HG02970 (cell line): ENCODE data around the gene ATP8B3.
"Not testable (repeated sequence)": the region's sequence is repeated elsewhere in the genome, so short reads cannot be mapped to it uniquely, and the experiment has no call there.

Source experiments
- ATAC-seq: cut with Tn5 transposase; IDR thresholded peaks from one replicate; pipeline ENCODE4 v1.9.1; 2021; ENCODE audit warnings: mild to moderate bottlenecking, moderate library complexity, moderate number of reproducible peaks; ENCODE audit not compliant: unreplicated experiment, low FRiP score

Gene ATP8B3

DNA sequence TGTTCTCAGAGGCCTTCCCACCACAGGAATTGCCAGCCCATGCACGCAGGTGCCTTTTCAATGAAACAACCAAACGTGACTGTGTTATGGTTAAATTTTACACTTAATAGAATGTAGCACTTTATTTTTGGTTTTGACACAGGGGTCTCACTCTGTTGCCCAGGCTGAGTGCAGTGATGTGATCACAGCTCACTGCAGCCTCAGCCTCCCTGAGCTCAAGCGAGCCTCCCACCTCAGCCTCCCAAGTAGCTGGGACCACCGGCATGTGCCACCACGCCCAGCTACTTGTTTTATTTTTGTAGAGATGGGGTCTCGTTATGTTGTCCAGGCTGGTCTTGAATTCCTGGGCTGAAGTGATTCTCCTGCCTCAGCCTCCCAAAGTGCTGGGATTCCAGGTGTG, 7.2 kb downstream of the ATP8B3 start:
- no peak for ATAC-seq

DNA sequence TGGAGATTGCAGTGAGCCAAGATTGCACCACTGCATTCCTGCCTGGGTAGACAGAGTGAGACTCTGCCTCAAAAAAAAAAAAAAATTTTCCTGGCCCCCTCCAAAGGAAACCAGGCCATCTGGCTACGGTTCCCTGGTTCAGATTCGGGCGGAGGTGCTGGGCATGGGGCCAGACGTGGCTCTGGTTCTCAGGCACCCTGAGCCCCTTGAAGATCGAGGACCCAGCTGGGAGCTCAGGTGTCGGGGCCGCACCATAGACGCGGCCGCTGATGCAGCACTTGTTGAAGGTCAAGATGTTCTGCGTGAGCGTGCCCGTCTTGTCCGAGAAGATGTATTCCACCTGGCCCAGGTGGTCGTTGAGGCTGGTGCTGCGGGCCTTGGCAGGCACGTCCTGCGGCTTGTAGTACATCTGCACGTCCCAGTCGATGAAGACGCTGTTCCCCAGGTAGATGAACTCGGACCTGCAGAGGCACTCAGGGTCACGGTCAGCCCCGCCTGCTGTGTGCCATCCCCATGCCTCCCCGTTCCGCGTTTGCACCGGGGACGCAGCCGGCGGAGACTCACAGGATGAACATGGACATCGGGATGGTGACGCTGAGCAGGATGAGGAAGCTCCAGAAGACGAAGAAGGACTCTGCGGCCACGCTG, 12.3 kb downstream of the ATP8B3 start:
- no peak for ATAC-seq

DNA sequence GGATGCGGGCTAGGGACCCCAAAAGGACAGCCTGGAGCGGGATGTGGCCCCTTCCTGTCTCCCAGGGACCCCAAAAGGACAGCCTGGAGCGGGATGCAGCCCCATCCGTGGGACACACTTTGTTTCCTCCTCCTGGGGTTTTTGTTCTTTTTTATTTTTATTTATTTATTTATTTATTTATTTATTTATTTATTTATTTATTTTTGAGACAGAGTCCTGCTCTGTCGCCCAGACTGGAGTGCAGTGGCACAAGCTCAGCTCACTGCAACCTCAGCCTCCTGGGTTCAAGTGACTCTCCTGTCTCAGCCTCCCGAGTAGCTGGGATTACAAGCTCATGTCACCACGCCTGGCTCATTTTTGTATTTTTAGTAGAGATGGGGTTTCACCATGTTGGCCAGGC, 14.8 kb downstream of the ATP8B3 start:
- ATAC-seq = not testable (repeated sequence)

DNA sequence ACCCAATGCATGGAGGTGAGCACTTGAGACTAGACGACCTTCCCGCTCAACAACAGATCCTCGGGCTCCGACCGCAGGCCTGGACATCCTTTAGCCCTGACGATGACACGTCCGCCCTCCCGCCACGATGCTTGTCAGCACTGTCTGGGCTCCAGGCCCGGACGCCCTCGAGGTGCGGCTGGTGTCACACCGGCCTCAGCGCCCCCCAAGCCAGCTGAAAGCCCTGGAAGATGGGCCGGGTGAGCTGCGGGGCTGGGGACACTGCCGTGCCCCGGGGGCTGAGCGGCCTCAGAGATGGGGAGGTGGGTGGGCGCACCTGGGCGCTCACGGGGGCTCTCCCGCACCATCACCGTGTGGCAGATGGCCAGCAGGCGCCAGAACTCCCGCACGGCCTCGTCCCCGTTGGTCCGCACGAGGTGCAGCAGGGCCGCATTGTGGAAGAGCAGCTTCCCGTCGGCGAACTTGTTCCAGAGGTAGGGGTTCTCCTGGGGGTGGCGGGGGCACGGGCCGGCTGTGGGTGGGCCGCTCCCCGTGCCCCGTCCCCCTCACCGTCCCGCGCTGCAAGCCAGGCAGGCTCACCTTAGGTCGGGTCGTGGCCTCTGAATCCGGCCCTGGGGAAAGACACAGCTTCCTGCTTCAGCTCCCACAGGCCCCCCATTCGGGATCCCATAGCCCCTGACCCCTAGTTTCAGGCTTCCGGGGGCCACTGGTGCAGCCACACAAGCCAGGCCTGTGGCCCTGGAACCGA, 15.5 kb downstream of the ATP8B3 start:
- ATAC-seq = no peak

DNA sequence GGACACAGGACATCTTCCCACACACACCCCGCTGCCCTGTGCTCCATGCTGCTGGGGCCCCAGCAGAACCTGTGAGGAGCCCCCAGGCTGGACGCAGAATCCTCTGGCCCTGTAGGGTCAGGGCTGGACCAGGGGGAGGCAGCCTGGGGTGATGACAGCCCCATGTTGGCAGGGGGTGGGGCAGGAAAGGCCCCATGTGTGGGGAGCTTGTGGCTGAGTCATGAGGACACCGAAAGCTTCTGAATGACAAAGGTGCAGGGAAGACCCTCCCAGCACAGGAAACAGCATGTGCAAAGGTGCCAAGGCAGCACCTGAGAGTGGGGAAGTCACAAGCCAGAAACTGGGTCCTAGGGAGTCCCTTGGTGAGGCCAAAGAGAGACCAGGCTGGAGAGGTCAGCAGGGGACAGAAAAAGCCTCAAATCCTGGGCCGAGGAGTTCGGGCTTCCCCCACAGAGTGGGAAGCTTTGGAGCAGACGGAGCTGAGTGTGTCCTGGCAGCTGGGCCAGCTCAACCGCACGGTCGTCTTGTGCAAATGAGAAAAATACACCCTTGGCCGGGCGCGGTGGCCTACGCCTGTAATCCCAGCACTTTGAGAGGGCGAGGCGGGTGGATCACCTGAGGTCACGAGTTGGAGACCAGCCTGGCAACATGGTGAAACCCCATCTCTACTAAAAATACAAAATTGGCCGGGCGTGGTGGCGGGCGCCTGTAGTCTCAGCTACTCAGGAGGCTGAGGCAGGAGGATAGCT, 17.5 kb downstream of the ATP8B3 start:
- no peak for ATAC-seq

DNA sequence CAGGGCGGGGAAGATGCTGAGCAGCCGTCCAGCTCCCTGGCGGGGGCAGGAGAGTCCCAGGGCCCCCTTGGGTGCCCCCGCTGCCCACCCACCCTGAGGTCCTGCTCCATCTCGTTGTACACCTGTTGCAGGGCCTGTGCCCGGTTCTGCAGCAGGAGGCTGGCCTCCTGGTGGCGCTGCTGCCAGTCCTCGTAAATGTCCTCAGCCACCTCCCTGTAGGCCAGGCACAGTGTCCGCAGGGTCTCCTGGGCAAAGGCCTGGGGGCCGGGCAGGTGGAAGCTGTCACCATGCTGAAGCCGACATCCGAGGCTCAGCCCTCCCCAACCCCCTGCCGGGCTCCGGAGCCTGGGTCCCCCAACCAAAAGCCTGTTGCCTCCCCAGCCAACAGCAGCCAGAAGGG, 20.2 kb downstream of the ATP8B3 start:
- no peak for ATAC-seq

DNA sequence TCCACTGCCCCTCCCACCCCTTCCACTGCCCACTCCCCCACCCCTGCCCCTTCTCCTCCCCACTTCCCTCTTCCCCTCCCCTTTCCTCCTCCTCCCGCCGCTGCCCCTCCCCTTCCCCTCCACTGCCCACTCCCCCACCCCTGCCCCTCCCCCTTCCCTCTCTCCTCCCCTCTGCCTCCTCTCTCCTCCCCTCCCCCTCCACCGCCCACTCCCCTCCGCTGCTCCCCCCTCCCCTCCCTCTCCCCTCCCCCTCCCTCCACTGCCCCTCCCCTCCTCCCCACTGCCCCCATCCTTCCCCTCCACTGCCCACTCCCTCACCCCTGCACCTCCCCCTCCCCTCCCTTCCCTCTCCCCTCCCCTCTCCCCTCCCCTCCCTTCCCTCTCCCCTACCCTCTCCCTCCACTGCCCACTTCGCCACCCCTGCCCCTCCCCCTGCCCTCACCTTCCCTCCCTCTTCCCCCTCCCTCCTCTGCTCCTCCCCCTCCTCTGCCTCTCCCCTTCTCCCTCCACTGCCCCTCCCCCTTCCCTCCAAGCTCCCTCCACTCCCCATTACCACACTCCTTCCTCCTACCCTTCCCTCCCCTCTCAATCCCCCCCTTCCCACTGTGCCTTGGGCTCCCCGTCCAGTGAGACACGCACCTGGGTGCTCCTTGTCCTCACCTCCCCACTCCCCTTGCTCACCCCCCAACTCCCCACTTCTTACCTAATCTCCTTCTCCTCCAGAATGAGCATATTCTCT, 21.9 kb downstream of the ATP8B3 start:
- ATAC-seq = no peak

DNA sequence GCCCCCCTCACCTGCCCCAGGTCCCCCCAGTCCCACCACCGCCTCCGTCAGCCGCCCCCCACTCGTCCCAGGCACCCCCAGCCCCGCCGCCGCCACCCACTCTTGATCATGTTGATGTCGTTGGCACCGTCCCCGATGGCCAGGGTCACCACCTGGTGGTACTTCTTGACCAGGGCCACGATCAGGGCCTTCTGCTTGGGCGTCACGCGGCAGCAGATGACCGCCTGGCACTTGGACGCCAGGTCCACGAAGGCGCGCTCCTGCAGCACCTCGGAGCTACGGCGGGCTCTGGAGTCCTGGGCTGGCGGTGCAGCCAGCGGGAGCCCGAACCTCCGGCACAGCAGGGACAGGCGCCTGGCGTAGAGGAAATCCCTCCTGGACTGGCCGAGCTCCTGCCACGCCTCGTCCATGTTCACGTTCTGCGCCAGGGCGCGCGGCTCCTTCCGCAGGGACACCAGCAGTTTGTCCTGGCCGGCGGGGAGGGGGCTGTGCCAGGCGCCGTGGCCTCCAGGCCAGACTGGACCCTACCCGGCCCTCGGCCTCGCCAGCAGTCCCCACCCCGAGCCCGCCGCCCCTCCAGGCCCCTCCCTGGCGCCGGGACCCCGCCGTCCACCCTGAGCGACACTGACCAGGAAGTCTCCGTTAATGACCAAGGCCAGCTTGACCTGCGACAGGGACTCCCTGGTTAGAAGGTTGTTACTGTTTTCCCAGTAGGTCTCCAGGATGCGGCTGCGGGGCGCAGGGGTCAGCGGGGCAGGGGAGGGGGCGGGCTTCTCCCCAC, 22.6 kb downstream of the ATP8B3 start:
- no peak for ATAC-seq

DNA sequence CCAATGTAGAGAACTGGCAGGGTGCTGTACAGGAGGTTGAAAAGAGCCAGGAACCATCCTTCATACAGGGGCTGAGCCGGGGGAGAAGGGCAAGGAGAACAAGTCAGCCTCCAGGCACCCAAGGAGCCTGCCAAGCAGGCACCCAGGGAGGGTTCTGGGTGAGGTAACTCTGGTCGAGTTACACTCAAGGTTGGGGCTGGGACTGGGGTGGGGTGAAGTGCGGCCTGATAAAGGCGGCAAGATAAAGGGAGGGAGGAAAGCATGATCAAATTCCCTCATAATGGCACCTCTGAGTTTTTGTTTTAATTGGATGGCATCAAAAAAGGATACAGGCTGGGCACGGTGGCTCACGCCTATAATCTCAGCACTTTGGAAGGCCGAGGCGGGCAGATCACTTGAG, 25.0 kb downstream of the ATP8B3 start:
- no peak for ATAC-seq

DNA sequence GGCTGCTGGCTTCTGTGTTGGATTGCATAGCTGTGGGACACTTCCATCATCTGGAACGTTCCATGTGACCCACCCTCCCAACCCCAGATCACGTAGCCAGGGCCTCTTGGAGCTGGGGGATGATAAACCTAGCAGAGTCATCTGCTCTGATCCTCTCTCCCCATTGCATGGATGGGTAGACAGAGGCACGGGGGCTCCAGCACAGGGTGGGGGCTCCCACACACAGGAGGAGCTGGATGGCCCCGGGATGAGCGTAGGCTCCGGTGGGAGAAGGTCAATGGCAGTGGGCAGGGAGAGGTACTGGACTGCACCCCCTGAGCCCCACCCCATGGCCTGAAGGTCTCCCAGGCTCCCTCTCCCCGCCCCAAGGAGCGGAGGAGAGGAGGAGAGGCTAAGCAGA, 25.4 kb downstream of the ATP8B3 start:
- no peak for ATAC-seq

DNA sequence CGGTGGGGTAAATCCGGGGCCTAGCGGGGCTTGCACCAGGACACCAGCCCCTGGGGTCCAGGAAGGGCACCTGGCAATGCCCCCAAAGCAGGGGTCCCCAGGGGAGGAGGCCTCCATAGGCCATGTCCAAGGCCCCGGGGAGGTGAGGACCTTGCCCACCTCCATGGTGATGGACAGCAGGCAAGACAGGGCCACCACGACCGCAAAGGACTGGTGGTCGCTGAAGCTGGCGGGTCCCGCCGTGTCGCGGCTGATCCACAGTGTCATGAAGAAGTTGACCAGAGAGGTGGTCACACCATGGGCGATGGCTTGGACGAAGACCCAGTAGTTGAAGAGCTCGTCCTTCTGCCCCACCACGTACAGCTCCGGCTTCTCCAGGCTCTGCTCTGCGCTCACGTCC, 26.8 kb downstream of the ATP8B3 start:
- no peak for ATAC-seq

DNA sequence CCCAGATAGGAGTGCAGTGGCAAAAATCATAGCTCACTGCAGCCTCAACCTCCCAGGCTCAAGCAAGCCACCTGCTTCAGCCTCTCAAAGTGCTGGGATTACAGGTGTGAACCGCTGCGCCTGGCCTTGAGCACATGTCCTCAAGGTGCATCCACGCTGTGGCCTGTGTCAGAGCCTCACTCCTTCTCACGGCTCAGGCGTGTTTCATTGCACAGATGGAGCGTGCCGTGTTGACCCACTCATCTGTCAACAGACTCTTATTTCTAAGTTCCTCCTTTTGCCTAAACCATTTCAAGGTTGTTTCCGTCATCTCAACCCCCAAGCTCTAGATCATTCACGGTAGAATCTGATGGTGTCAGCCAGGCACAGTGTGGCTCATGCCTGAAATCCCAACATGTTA, 28.2 kb downstream of the ATP8B3 start:
- ATAC-seq = no peak

DNA sequence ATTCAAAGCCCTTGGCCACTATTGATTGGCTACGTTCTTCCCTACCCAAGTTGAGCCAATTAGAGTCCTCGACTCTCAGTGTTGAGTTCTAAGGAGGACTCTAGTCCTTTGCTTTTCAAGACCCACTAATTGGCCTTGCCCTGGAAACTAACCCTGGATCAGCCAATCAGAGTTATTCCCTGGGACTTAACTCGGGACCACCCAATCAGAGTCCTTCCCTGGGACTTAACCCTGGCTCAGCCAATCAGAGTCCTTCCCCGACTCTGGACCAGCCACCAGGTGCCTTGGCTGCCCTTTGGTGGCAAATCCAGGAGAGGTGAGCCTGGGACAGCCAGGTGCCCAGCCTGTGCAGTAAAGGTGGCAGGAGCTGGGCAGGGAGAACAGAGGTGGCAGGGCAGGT, 28.7 kb downstream of the ATP8B3 start:
- ATAC-seq = no peak

DNA sequence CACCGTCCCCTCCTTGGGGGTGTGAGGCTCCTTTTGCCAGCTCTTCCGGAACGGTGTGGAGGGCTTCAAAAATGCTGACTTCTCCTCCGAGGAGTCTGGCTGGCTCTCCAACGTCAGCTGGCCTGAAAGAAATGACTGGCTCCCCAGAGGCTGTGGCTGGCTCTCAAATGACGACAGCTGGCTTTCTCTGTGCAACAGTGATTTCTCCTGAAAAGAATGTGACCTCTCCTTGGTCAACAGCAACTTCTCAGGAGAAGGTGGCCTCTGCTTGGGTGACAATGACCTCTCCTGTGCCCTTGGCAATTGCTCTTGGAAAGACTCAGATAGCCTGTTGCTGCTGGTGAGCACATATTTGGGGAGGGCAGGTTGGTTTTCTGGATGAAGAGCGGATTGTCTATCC, 29.6 kb downstream of the ATP8B3 start:
- no peak for ATAC-seq

DNA sequence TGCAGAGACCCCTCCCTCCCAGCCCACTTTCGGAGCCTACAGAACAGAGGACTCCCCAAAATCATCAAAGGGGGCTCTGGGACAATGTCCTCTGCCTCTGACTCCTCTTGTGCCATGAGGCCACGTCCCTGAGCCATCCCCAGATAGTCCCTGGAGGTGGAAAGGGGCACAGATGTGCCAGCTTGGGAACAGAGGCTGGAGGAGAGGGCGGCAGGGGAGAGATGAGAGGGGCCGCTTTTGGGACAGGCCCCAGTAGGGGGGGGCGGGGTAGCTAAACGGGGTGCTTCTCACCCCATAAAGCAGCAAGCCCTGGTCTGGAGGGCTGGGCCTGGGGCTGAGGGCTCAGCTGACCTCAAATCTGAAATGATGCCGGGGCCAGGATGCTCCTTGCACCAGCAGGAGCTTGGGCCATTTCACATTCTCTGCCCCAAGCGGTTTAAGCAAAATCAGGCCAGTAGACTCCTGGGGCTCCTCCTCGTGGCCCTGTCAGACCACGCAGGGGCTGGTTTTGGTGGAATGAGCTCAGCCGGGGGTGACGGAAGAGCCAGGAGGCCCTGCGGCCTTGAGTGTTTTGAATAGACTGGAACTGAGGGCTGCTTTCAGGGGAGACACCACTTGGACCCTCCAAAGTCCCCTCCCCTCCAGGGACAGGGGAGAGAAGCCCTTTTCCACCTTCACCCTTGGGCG, 31.7 kb downstream of the ATP8B3 start:
- no peak for ATAC-seq

DNA sequence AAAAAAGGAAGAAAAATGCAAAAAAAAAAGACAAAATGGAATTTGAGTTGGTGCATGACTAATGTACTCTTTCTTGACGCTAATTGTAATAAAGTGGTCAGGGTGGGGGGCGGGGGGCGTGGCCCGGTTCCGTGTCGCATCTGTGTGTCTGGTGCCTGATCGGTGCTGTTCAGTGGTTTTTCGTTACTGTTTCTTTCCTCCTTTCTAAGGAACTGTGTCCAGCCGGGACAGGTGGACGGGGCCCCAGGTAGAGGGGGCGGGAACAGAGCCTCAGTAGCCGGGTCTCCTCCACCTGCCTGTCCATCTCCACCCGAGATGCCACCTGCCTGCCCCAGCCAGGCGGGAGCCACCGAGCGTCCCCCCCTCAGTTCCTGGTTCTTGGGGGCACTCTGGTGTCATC, 32.5 kb downstream of the ATP8B3 start:
- no peak for ATAC-seq

DNA sequence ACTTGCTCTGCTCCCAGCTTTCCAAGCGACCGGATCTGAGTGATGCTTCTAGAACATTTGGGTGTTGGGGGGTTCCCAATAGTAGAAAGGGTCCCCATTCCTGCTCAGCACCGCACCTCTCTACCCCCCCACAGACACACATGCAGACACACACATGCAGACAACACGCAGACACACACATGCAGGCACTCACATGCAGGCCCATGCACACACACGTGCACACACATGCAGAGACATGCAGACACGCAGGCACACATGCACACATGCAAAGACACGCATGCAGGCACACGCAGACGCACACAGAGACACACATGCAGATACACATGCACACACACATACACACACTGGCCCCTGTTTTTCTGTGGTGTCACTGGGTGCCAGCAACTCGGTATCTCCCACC, 34.9 kb downstream of the ATP8B3 start:
- no peak for ATAC-seq

DNA sequence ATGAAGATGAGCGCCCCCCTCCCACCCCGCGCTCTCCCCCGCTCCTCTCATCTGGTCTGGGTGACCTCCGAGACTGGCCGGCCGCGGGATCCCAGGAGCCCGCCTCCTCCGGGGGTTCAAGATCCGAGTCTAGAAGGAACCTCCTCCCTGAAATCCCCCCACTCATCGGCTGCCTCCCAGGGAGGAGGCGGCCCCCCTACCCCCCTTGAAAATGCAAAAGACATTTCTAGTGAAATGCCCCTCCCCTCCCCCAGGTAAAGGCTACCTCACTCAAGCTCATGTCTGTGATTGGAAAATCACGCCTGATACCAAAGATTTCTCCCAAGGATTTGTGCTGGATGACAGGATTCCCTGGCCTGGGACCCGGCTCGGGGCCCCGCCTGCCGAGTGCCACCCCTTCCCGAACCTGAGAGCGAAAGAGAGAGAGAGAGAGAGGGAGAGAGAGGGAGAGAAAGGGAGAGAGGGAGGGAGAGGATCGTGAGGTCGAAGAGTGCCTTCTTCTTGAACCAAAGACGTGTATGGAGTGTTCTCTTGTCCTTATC, 35.4 kb downstream of the ATP8B3 start:
- no peak for ATAC-seq

DNA sequence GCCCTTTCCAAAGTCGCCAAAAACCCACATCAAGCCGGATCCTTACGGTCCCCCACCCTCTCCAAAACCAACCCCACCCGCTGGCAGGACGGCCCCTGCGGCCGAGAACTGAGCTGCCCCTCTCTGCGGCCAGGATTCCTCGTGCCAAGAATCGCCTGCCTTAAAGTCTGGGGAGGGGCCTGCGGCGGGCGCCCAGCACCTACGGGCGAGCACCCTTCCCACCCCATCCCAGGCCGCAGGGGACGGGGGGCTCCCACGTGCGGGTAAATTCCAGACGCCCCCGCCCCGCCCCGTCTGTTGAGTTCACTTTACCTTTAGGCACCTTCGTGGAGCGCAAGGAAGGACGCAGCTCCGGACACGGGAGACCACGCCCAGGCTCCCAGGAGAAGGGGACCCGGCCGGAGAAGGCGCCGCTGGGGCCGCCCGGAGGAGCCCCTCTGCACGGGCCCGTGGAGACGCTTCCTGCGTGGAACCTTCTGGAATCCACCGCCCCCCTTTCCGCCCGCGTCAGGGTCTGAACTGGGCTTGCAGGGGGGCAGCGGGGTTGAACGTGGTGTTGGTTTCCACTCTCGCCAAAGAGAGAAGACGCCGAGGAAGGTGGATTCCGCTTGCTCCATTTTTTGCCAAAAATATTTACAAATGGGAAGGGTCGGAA, 36.0 kb downstream of the ATP8B3 start:
- ATAC-seq = no peak
